ENCODE data around the gene CHD8. TPM values are rescaled to one million over a fixed set of nuclear protein-coding genes. Genes with fewer than 3 reads are reported as not detected.

The CHD8 gene
- total RNA-seq, 1 experiment from 2014 or later = 64.7 TPM

DNA sequence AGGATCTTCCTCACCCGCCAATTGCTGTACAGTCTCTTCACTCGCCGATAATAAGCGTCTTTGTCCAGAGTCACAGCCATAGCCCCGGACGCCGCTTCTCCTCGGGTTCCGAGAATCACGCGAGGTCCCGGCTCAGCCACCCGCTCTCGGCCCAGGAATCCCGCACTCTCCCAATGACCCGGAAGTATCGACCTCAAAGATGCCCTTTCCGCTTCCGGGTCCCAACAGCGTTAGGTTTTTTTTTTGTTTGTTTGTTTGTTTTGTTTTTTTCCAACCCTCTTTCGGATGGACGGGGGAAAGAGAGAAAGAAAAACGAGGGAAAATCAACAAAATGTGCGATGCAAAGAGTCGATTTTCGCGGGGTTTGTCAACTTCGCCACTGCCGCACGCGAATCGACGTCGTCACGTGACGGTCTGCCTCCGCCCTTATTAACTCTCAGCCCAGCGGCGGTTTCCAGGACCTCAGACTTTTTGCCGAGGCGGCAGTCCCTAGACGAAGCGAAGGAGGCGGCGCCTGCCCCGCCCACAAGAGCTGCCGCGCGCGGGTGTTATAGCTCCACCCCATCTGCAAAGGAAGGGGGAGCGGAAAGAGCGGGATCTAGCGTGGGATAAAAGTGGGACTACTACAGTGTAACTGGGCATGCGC lies 72.0 kb downstream of the CHD8 start, which contains the start of gene SUPT16H:
TSS of gene SUPT16H (minus strand) at position 172 of the 646 bp plus-strand sequence. CDS start at position 80, 92 bp downstream.
- ChIA-PET POLR2A (interaction anchor here (0.6 to 0.7 kb wide), 3 partner anchors 40 to 180 kb away, joined by 3 to 9 read pairs (median 3); no protein-coding TSS in a partner anchor), CTCF (interaction anchor here (0.6 kb wide), 1 partner anchor 1803 kb away, joined by 3 read pairs; no protein-coding TSS in a partner anchor)
- Histone ChIP-seq H3K4me1 (ENCODE audit: control insufficient read depth, insufficient read depth, low read length) (peaks cover 25% of the 10 kb centered on the region), H3K27me3 (ENCODE audit: control insufficient read depth, insufficient read depth, low read length) (no peaks in the 10 kb centered on the region), H3K9me3 (ENCODE audit: control insufficient read depth, insufficient read depth, low read depth, low read length) (no peaks in the 10 kb centered on the region), H3K27ac (ENCODE audit: low read length) (peak within 1 kb of the TSS; percentile 97), H3K36me3 (ENCODE audit: control insufficient read depth, insufficient read depth, low read length) (peaks cover 11% of the 10 kb centered on the region), H3K4me3 (ENCODE audit: low read depth in 2 of 2, low read length in 2 of 2) (peak within 1 kb of the TSS; percentile 91 to 96)
- peak; percentile 81 for DNase-seq (ENCODE audit: low read depth, low spot score)
- TSS peak; percentile 91 for BruUV-seq (replicated peaks)
- peak; percentile 97 for ATAC-seq
- intact Hi-C loops (cut with micrococcal nuclease; ENCODE audit: unreplicated experiment) (no loop called here), in situ Hi-C loops (cut with HindIII; ENCODE audit: low pct_unique_long_range_greater_than_20kb, low sequenced_read_pairs) (no loop called here)
- TF ChIP-seq CTCF (IDR thresholded peaks at IDR 0.05) (no peak), TCF7L2 (IDR thresholded peaks at IDR 0.05; ENCODE audit: low read depth, low read length) (peak; percentile 24; the same call in 1 of the 2 replicates), POLR2AphosphoS5 (IDR thresholded peaks at IDR 0.05; ENCODE audit: low read depth, low read length) (peak; percentile 63), SIN3A (IDR thresholded peaks at IDR 0.05; ENCODE audit: borderline replicate concordance, insufficient read depth, low read depth, low read length) (0 out of 2 replicates have a peak, but pooled peaks have one; percentile 43)
- TF ChIP-seq, protein P1, sequence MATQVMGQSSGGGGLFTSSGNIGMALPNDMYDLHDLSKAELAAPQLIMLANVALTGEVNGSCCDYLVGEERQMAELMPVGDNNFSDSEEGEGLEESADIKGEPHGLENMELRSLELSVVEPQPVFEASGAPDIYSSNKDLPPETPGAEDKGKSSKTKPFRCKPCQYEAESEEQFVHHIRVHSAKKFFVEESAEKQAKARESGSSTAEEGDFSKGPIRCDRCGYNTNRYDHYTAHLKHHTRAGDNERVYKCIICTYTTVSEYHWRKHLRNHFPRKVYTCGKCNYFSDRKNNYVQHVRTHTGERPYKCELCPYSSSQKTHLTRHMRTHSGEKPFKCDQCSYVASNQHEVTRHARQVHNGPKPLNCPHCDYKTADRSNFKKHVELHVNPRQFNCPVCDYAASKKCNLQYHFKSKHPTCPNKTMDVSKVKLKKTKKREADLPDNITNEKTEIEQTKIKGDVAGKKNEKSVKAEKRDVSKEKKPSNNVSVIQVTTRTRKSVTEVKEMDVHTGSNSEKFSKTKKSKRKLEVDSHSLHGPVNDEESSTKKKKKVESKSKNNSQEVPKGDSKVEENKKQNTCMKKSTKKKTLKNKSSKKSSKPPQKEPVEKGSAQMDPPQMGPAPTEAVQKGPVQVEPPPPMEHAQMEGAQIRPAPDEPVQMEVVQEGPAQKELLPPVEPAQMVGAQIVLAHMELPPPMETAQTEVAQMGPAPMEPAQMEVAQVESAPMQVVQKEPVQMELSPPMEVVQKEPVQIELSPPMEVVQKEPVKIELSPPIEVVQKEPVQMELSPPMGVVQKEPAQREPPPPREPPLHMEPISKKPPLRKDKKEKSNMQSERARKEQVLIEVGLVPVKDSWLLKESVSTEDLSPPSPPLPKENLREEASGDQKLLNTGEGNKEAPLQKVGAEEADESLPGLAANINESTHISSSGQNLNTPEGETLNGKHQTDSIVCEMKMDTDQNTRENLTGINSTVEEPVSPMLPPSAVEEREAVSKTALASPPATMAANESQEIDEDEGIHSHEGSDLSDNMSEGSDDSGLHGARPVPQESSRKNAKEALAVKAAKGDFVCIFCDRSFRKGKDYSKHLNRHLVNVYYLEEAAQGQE (IDR thresholded peaks at IDR 0.05; ENCODE audit: insufficient read depth in 1 of 2, low read depth in 2 of 2, low read length in 1 of 2) = no peak

- TSS peak; percentile 81 for BruUV-seq (replicated peaks)
- in situ Hi-C loops (cut with HindIII; ENCODE audit: low pct_unique_long_range_greater_than_20kb, low sequenced_read_pairs) (no loop called here), intact Hi-C loops (cut with micrococcal nuclease; ENCODE audit: unreplicated experiment) (no loop called here)
- no peaks in the 10 kb centered on the region for H3K9me3 ChIP-seq (ENCODE audit: control insufficient read depth, insufficient read depth, low read depth, low read length)
- H3K27me3 ChIP-seq (ENCODE audit: control insufficient read depth, insufficient read depth, low read length) = no peaks in the 10 kb centered on the region
- ChIA-PET POLR2A (no interaction called here), CTCF (no interaction called here)
- TF ChIP-seq POLR2AphosphoS5 (IDR thresholded peaks at IDR 0.05; ENCODE audit: low read depth, low read length) = no peak
- H3K27ac ChIP-seq (ENCODE audit: low read length) = peak overlapping the region; percentile 97
- peaks cover 25% of the 10 kb centered on the region for H3K4me1 ChIP-seq (ENCODE audit: control insufficient read depth, insufficient read depth, low read length)
- peak; percentile 68 for ATAC-seq
- peak overlapping the region; percentile 91 to 96 for H3K4me3 ChIP-seq (ENCODE audit: low read depth in 2 of 2, low read length in 2 of 2)
- DNase-seq (ENCODE audit: low read depth, low spot score) = no peak
- H3K36me3 ChIP-seq (ENCODE audit: control insufficient read depth, insufficient read depth, low read length) = peaks cover 16% of the 10 kb centered on the region
Measured at GRCh38 chr14:21382886-21383847, 72.8 kb downstream of the CHD8 start.
